ENCODE measurements around the gene ASXL3.
A peak's percentile ranks its signal among the peaks of the same experiment; 100 is the strongest.

ASXL3 gene

GRCh38 chr18:33583901-33584300, 5.9 kb downstream of the ASXL3 start:
- DNase-seq (ENCODE audit: low spot score), result no peak

- DNase-seq (ENCODE audit: low spot score), result peak; percentile 36
Observed at GRCh38 chr18:33584548-33585430, 6.8 kb downstream of the ASXL3 start.

GRCh38 chr18:33585431-33585775, 7.4 kb downstream of the ASXL3 start:
- DNase-seq (ENCODE audit: low spot score), result no peak

- DNase-seq (ENCODE audit: low spot score), result no peak
Observed at GRCh38 chr18:33588361-33588760, 10.3 kb downstream of the ASXL3 start.

- DNase-seq (ENCODE audit: low spot score), result no peak
Observed at GRCh38 chr18:33593261-33593660, 15.2 kb downstream of the ASXL3 start.

GRCh38 chr18:33594799-33595198, 16.8 kb downstream of the ASXL3 start:
- DNase-seq (ENCODE audit: low spot score), result no peak

GRCh38 chr18:33596178-33596854, 18.3 kb downstream of the ASXL3 start:
- no peak for DNase-seq (ENCODE audit: low spot score)

GRCh38 chr18:33600846-33601245, 22.8 kb downstream of the ASXL3 start:
- no peak for DNase-seq (ENCODE audit: low spot score)

GRCh38 chr18:33603454-33603853, 25.4 kb downstream of the ASXL3 start:
- no peak for DNase-seq (ENCODE audit: low spot score)

GRCh38 chr18:33605250-33605649, 27.2 kb downstream of the ASXL3 start:
- DNase-seq (ENCODE audit: low spot score), result no peak

GRCh38 chr18:33606621-33607020, 28.6 kb downstream of the ASXL3 start:
- DNase-seq (ENCODE audit: low spot score), result no peak

GRCh38 chr18:33611525-33612135, 33.6 kb downstream of the ASXL3 start:
- no peak for DNase-seq (ENCODE audit: low spot score)

GRCh38 chr18:33612632-33613031, 34.6 kb downstream of the ASXL3 start:
- no peak for DNase-seq (ENCODE audit: low spot score)

- no peak for DNase-seq (ENCODE audit: low spot score)
Observed at GRCh38 chr18:33616556-33616955, 38.5 kb downstream of the ASXL3 start.

GRCh38 chr18:33627114-33627513, 49.1 kb downstream of the ASXL3 start:
- DNase-seq (ENCODE audit: low spot score), result no peak

GRCh38 chr18:33630476-33630875, 52.5 kb downstream of the ASXL3 start:
- DNase-seq (ENCODE audit: low spot score), result no peak

- DNase-seq (ENCODE audit: low spot score), result no peak
Observed at GRCh38 chr18:33641141-33641540, 63.1 kb downstream of the ASXL3 start.

- DNase-seq (ENCODE audit: low spot score), result no peak
Observed at GRCh38 chr18:33644494-33644893, 66.5 kb downstream of the ASXL3 start.

- no peak for DNase-seq (ENCODE audit: low spot score)
Observed at GRCh38 chr18:33647365-33647764, 69.3 kb downstream of the ASXL3 start.

- no peak for DNase-seq (ENCODE audit: low spot score)
Observed at GRCh38 chr18:33652635-33653034, 74.6 kb downstream of the ASXL3 start.

GRCh38 chr18:33653231-33653630, 75.2 kb downstream of the ASXL3 start:
- DNase-seq (ENCODE audit: low spot score), result no peak

GRCh38 chr18:33656889-33657448, 79.0 kb downstream of the ASXL3 start:
- no peak for DNase-seq (ENCODE audit: low spot score)

All from putamen (tissue), 1 donor.